KOPT-K1 (cell line): ENCODE data around the gene INSYN2B.

Experiments
- H3K27ac ChIP-seq: fragments of 200-600 bp; sonication (generic); 2 replicates; pipeline ENCODE4 v1.5.1; 2016; ENCODE audit warnings: antibody characterized with exemption, mild to moderate bottlenecking, low read depth, low read length; ENCODE audit not compliant: poor library complexity, severe bottlenecking
- H3K36me3 ChIP-seq: fragments of 200-600 bp; sonication (generic); 2 replicates; pipeline ENCODE4 v1.5.1; 2017; ENCODE audit warnings: antibody characterized with exemption, mild to moderate bottlenecking, low read length, moderate library complexity; ENCODE audit not compliant: insufficient read depth
- H3K9me3 ChIP-seq: fragments of 200-600 bp; sonication (generic); 2 replicates; pipeline ENCODE4 v1.5.1; 2017; ENCODE audit warnings: antibody characterized with exemption, low read length, mild to moderate bottlenecking; ENCODE audit not compliant: insufficient read depth, poor library complexity, severe bottlenecking

The INSYN2B gene

GRCh38 chr5:169905017-169905416 is 75.3 kb downstream of the INSYN2B start:
- peaks cover 31% of the 10 kb centered on the region for H3K36me3 ChIP-seq
- no peaks in the 10 kb centered on the region for H3K9me3 ChIP-seq
- H3K27ac ChIP-seq: no peak overlapping the region

GRCh38 chr5:169904508-169904907 is 75.8 kb downstream of the INSYN2B start:
- Histone ChIP-seq H3K27ac (no peak overlapping the region), H3K9me3 (no peaks in the 10 kb centered on the region), H3K36me3 (peaks cover 33% of the 10 kb centered on the region)

GRCh38 chr5:169904059-169904458 is 76.2 kb downstream of the INSYN2B start:
- H3K36me3 ChIP-seq: peaks cover 38% of the 10 kb centered on the region

GRCh38 chr5:169901896-169902295 is 78.4 kb downstream of the INSYN2B start:
- Histone ChIP-seq H3K27ac (no peak overlapping the region), H3K36me3 (peaks cover 50% of the 10 kb centered on the region), H3K9me3 (no peaks in the 10 kb centered on the region)

More at GRCh38 chr5:169904059-169904458, 76.2 kb downstream of the INSYN2B start:
- H3K9me3 ChIP-seq: no peaks in the 10 kb centered on the region
- H3K27ac ChIP-seq: no peak overlapping the region

- no peak overlapping the region for H3K27ac ChIP-seq
- no peaks in the 10 kb centered on the region for H3K9me3 ChIP-seq
- peaks cover 88% of the 10 kb centered on the region for H3K36me3 ChIP-seq
These were observed 82.8 kb downstream of the INSYN2B start for GRCh38 chr5:169897481-169897880.

- Histone ChIP-seq H3K36me3 (peaks cover 81% of the 10 kb centered on the region), H3K27ac (no peak overlapping the region), H3K9me3 (no peaks in the 10 kb centered on the region)
These were observed 84.4 kb downstream of the INSYN2B start for GRCh38 chr5:169895926-169896325.

GRCh38 chr5:169893571-169893970 is 86.7 kb downstream of the INSYN2B start:
- Histone ChIP-seq H3K27ac (no peak overlapping the region), H3K36me3 (peaks cover 58% of the 10 kb centered on the region), H3K9me3 (no peaks in the 10 kb centered on the region)

GRCh38 chr5:169893010-169893409 is 87.3 kb downstream of the INSYN2B start:
- Histone ChIP-seq H3K27ac (no peak overlapping the region), H3K9me3 (no peaks in the 10 kb centered on the region), H3K36me3 (peaks cover 52% of the 10 kb centered on the region)

- Histone ChIP-seq H3K9me3 (no peaks in the 10 kb centered on the region), H3K36me3 (peaks cover 36% of the 10 kb centered on the region), H3K27ac (no peak overlapping the region)
These were observed 90.7 kb downstream of the INSYN2B start for GRCh38 chr5:169889572-169889971.

GRCh38 chr5:169886677-169887076 is 93.6 kb downstream of the INSYN2B start:
- H3K36me3 ChIP-seq: peaks cover 35% of the 10 kb centered on the region
- no peak overlapping the region for H3K27ac ChIP-seq
- no peaks in the 10 kb centered on the region for H3K9me3 ChIP-seq

- Histone ChIP-seq H3K27ac (no peak overlapping the region), H3K36me3 (peaks cover 40% of the 10 kb centered on the region), H3K9me3 (no peaks in the 10 kb centered on the region)
These were observed 94.3 kb downstream of the INSYN2B start for GRCh38 chr5:169886033-169886432.

- Histone ChIP-seq H3K27ac (no peak overlapping the region), H3K36me3 (peaks cover 68% of the 10 kb centered on the region), H3K9me3 (no peaks in the 10 kb centered on the region)
These were observed 98.5 kb downstream of the INSYN2B start for GRCh38 chr5:169881702-169882303.

GRCh38 chr5:169880785-169881184 is 99.5 kb downstream of the INSYN2B start:
- Histone ChIP-seq H3K27ac (no peak overlapping the region), H3K9me3 (no peaks in the 10 kb centered on the region), H3K36me3 (peaks cover 74% of the 10 kb centered on the region)

- no peaks in the 10 kb centered on the region for H3K9me3 ChIP-seq
- H3K36me3 ChIP-seq: peaks cover 78% of the 10 kb centered on the region
- no peak overlapping the region for H3K27ac ChIP-seq
These were observed 100.2 kb downstream of the INSYN2B start for GRCh38 chr5:169880012-169880663.

- Histone ChIP-seq H3K27ac (no peak overlapping the region), H3K9me3 (no peaks in the 10 kb centered on the region), H3K36me3 (peaks cover 70% of the 10 kb centered on the region)
These were observed 103.9 kb downstream of the INSYN2B start for GRCh38 chr5:169876386-169876785.

GRCh38 chr5:169875731-169876130 is 104.6 kb downstream of the INSYN2B start:
- H3K36me3 ChIP-seq: peaks cover 65% of the 10 kb centered on the region
- no peak overlapping the region for H3K27ac ChIP-seq
- H3K9me3 ChIP-seq: no peaks in the 10 kb centered on the region
